Smooth muscle cell (in vitro differentiated cells): ENCODE results near the gene CNPPD1. TPM values are rescaled to one million over a fixed set of nuclear protein-coding genes. Genes with fewer than 3 reads are reported as not detected.

Experiments
- DNase-seq: peaks from one replicate; lab custom pipeline; 2025; ENCODE audit not compliant: unreplicated experiment; lab: John Stamatoyannopoulos, UW
- H2AFZ ChIP-seq: fragments of 200-600 bp; sonication (generic); 2 replicates; pipeline ENCODE4 v1.6.0; 2016; ENCODE audit warnings: antibody characterized with exemption, low read depth, mild to moderate bottlenecking
- H3F3A ChIP-seq: fragments of 200-600 bp; sonication (generic); 2 replicates; pipeline ENCODE4 v1.6.0; 2017; ENCODE audit warnings: antibody characterized with exemption, low read depth
- H3K27ac ChIP-seq: fragments of 200-600 bp; sonication (generic); 2 replicates; pipeline ENCODE4 v1.5.1; 2016; ENCODE audit warnings: low read depth, mild to moderate bottlenecking
- H3K27me3 ChIP-seq: fragments of 200-600 bp; sonication (generic); 2 replicates; pipeline ENCODE4 v1.6.1; 2016; ENCODE audit warnings: low read depth, mild to moderate bottlenecking
- H3K36me3 ChIP-seq: fragments of 200-600 bp; sonication (generic); 2 replicates; pipeline ENCODE4 v1.5.1; 2016; ENCODE audit warnings: low read depth
- H3K4me1 ChIP-seq: fragments of 200-600 bp; sonication (generic); 2 replicates; pipeline ENCODE4 v1.5.1; 2016; ENCODE audit warnings: low read depth
- H3K4me2 ChIP-seq: fragments of 200-600 bp; sonication (generic); 2 replicates; pipeline ENCODE4 v1.6.0; 2016; ENCODE audit warnings: mild to moderate bottlenecking
- H3K4me3 ChIP-seq: fragments of 200-600 bp; sonication (generic); 2 replicates; pipeline ENCODE4 v1.5.1; 2016; ENCODE audit warnings: mild to moderate bottlenecking
- H3K79me2 ChIP-seq: fragments of 200-600 bp; sonication (generic); 2 replicates; pipeline ENCODE4 v1.6.0; 2016; ENCODE audit warnings: low read depth, mild to moderate bottlenecking
- H3K9ac ChIP-seq: fragments of 200-600 bp; sonication (generic); 2 replicates; pipeline ENCODE4 v1.6.0; 2016; ENCODE audit warnings: low read depth
- H3K9me3 ChIP-seq: fragments of 200-600 bp; sonication (generic); replicated peaks from 2 replicates; pipeline ENCODE4 v1.5.1; 2016; ENCODE audit warnings: low read depth
- H4K20me1 ChIP-seq: fragments of 200-600 bp; sonication (generic); 2 replicates; pipeline ENCODE4 v1.6.0; 2016; ENCODE audit warnings: low read depth
- CTCF ChIP-seq: fragments of 200-600 bp; sonication (generic); IDR thresholded peaks from 2 replicates; pipeline ENCODE4 v1.5.1; 2017; ENCODE audit warnings: borderline replicate concordance, mild to moderate bottlenecking, antibody characterized with exemption; ENCODE audit not compliant: insufficient read depth, poor library complexity, severe bottlenecking
- WGBS: methylation state at CpG from one replicate; pipeline ENCODE4 v1.1.7; 2016; ENCODE audit warnings: low lambda C conversion rate; 5-methylcytosine and 5-hydroxymethylcytosine counted together
- polyA plus RNA-seq: library from polyadenylated mRNA; unstranded; fragments of >200 nt; fragmentation: Nextera tagmentation; extraction: Ambion mirVana; gene quantifications from 2 replicates; pipeline ENCODE4 v1.2.1, GENCODE V29; 2016
- total RNA-seq: library from RNA; depleted of rRNA; stranded (reverse); fragments of >200 nt; gene quantifications from 2 replicates; pipeline ENCODE4 v1.2.3, GENCODE V29; 2014

The CNPPD1 gene
- total and polyA plus RNA-seq, 2 experiments from 2014 or later, result 14.8 to 26.0 TPM

GRCh38 chr2:219213486-219214071, 36.9 kb upstream of the CNPPD1 start:
- Histone ChIP-seq H3F3A (peaks cover 6% of the 10 kb centered on the region), H3K36me3 (no peaks in the 10 kb centered on the region), H3K27ac (no peak overlapping the region), H3K4me1 (peaks cover 3% of the 10 kb centered on the region), H2AFZ (no peak overlapping the region), H3K4me2 (no peak overlapping the region), H3K27me3 (no peaks in the 10 kb centered on the region), H3K9me3 (no peaks in the 10 kb centered on the region), H3K4me3 (no peak overlapping the region), H4K20me1 (no peaks in the 10 kb centered on the region), H3K79me2 (peaks cover 10% of the 10 kb centered on the region), H3K9ac (no peak overlapping the region)
- no peak for DNase-seq
- no peak for TF ChIP-seq CTCF
- 98% methylated on average over 10 of the region's 10 CpGs for WGBS

GRCh38 chr2:219213026-219213415, 36.3 kb upstream of the CNPPD1 start:
- Histone ChIP-seq H3K27ac (no peak overlapping the region), H3K4me3 (no peak overlapping the region), H3K36me3 (no peaks in the 10 kb centered on the region), H4K20me1 (no peaks in the 10 kb centered on the region), H3F3A (peaks cover under 1% of the 10 kb centered on the region), H3K9ac (no peak overlapping the region), H3K27me3 (no peaks in the 10 kb centered on the region), H3K4me1 (peaks cover 3% of the 10 kb centered on the region), H3K79me2 (peaks cover 10% of the 10 kb centered on the region), H2AFZ (no peak overlapping the region), H3K4me2 (no peak overlapping the region), H3K9me3 (no peaks in the 10 kb centered on the region)
- no peak for TF ChIP-seq CTCF
- 98% methylated on average over 8 of the region's 8 CpGs for WGBS
- no peak for DNase-seq

- H3K4me2 ChIP-seq, result no peak overlapping the region
- no peaks in the 10 kb centered on the region for H3K4me1 ChIP-seq
- H3K27ac ChIP-seq, result no peak overlapping the region
- no peak overlapping the region for H2AFZ ChIP-seq
- peaks cover 5% of the 10 kb centered on the region for H3F3A ChIP-seq
- H3K9me3 ChIP-seq, result no peaks in the 10 kb centered on the region
- DNase-seq, result no peak
- no peaks in the 10 kb centered on the region for H4K20me1 ChIP-seq
- H3K4me3 ChIP-seq, result no peak overlapping the region
- WGBS, result 95% methylated on average over 9 of the region's 9 CpGs
- no peak for TF ChIP-seq CTCF
- H3K27me3 ChIP-seq, result no peaks in the 10 kb centered on the region
- no peaks in the 10 kb centered on the region for H3K36me3 ChIP-seq
- H3K9ac ChIP-seq, result no peak overlapping the region
- no peaks in the 10 kb centered on the region for H3K79me2 ChIP-seq
Measured at GRCh38 chr2:219210886-219211362, 34.2 kb upstream of the CNPPD1 start.
